ENCODE measurements around the gene CTNNA2.

Gene CTNNA2

DNA sequence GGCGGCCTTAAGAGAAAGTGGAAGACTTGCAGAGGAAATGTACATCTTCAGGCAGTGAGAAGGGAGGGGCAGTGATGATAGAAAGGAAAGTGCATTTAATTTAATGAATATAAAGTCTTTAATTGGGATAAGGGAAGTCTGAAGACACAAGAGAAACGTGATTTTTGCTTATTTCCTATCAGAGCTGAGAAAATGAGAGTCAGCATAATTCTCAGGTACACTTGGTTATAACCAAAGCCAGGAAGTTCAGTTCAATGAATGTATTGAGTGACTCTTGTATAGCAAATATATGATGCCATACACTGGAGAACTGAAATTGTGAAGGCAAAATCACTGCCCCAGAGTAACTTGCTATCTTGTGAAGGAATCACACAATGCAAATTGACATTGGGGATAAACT is 535.4 kb downstream of the CTNNA2 start:
- no peak overlapping the region for H3K4me3 ChIP-seq
- no peak overlapping the region for H3K9ac ChIP-seq
- H3K4me1 ChIP-seq, result no peaks in the 10 kb centered on the region; a peak in 1 of 20 replicates
- no peaks in the 10 kb centered on the region for H3K36me3 ChIP-seq
- H3K27me3 ChIP-seq, result no peaks in the 10 kb centered on the region
- H3K4me2 ChIP-seq, result no peak overlapping the region
- no peak overlapping the region for H3K27ac ChIP-seq
- TF ChIP-seq Cebpa-rat (IDR thresholded peaks at IDR 0.05), result no peak
- no peaks in the 10 kb centered on the region for H3K9me3 ChIP-seq (replicated peaks in 1 of 11)
- H4K20me1 ChIP-seq, result no peaks in the 10 kb centered on the region

GRCh38 chr2:80050246-80050645 is 537.4 kb downstream of the CTNNA2 start:
- no peak overlapping the region for H3K4me3 ChIP-seq
- peak overlapping the region in 1 of 11 experiments; percentile 0; a peak in 1 of 22 replicates for H3K4me2 ChIP-seq
- no peaks in the 10 kb centered on the region for H3K27me3 ChIP-seq
- no peaks in the 10 kb centered on the region for H3K36me3 ChIP-seq
- no peak for TF ChIP-seq Cebpa-rat (IDR thresholded peaks at IDR 0.05)
- H3K9me3 ChIP-seq (replicated peaks in 1 of 11), result no peaks in the 10 kb centered on the region
- no peak overlapping the region for H3K27ac ChIP-seq
- no peaks in the 10 kb centered on the region; a peak in 1 of 20 replicates for H3K4me1 ChIP-seq
- no peak overlapping the region for H3K9ac ChIP-seq
- no peaks in the 10 kb centered on the region for H4K20me1 ChIP-seq

DNA sequence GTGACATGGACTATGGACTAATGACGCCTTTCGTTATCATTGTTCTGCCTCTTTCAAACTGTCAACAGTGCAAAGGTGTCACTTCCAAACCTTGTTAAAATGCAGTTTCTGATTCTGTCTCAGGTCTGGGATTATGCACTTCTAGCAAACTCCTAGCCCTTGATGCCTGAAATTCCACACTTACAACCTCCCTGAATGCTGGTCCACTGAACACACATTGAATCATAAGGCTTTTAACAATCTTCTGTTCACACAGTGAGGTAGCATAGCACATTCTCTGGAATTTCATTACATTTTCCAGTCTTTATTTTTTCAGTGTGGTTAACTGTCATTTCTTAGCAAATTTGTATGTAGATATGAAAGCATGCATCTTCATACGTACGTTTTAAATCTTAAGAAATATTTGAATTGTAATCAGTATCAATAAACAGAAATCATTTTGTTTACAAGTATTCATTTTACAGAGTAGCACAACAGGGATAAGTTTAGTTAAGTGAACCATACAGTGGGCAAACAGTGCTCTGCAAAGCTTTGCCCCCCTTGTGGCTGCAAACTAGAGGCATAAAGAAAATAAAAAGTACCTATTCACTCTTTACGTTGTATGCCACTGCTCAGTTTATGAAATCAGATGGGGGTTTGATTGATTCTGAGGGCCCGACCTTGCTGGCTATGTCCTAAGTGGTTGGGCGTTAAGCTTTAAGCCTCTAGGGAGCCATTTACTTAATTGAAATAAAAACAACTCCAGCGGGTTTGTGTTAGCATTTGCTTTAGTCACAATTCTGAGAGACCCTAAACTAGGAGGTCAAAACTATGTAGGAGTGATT is 540.9 kb downstream of the CTNNA2 start:
- no peak overlapping the region for H3K9ac ChIP-seq
- TF ChIP-seq Cebpa-rat (IDR thresholded peaks at IDR 0.05), result no peak
- H3K9me3 ChIP-seq (replicated peaks in 1 of 11), result no peaks in the 10 kb centered on the region
- no peaks in the 10 kb centered on the region for H3K27me3 ChIP-seq
- no peak overlapping the region for H3K4me2 ChIP-seq
- no peaks in the 10 kb centered on the region; a peak in 1 of 20 replicates for H3K4me1 ChIP-seq
- no peak overlapping the region for H3K27ac ChIP-seq
- no peaks in the 10 kb centered on the region for H4K20me1 ChIP-seq
- H3K36me3 ChIP-seq, result no peaks in the 10 kb centered on the region
- H3K4me3 ChIP-seq, result no peak overlapping the region

DNA sequence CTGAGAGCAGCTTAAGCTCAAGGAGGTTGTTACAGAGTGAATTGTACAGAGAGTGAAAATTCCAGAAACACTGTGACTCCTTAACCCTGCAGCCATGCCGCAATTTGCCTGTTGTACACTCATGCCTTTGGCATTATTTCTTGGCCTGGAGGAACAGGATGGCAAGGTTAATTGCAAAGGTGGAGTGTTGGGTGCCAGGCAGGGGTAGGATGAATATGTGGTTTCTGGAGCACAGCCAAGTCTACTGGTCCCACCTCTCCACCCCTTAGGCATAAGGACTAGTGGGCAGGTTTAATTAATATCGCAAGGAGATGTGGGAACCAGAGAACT is 541.5 kb downstream of the CTNNA2 start:
- H3K4me3 ChIP-seq, result no peak overlapping the region
- no peaks in the 10 kb centered on the region for H3K27me3 ChIP-seq
- H3K36me3 ChIP-seq, result no peaks in the 10 kb centered on the region
- H3K9me3 ChIP-seq (replicated peaks in 1 of 11), result no peaks in the 10 kb centered on the region
- no peak overlapping the region for H3K27ac ChIP-seq
- H3K4me2 ChIP-seq, result no peak overlapping the region
- H4K20me1 ChIP-seq, result no peaks in the 10 kb centered on the region
- TF ChIP-seq Cebpa-rat (IDR thresholded peaks at IDR 0.05), result no peak
- H3K9ac ChIP-seq, result no peak overlapping the region
- H3K4me1 ChIP-seq, result no peaks in the 10 kb centered on the region; a peak in 1 of 20 replicates

- Histone ChIP-seq H3K9me3 (replicated peaks in 1 of 11) (no peaks in the 10 kb centered on the region), H3K9ac (no peak overlapping the region), H3K4me1 (no peaks in the 10 kb centered on the region), H3K27ac (no peak overlapping the region), H3K36me3 (no peaks in the 10 kb centered on the region), H3K4me3 (no peak overlapping the region), H3K27me3 (no peaks in the 10 kb centered on the region), H4K20me1 (no peaks in the 10 kb centered on the region), H3K4me2 (no peak overlapping the region)
- TF ChIP-seq Cebpa-rat (IDR thresholded peaks at IDR 0.05), result no peak
Measured at GRCh38 chr2:80057956-80058355, 545.1 kb downstream of the CTNNA2 start.

DNA sequence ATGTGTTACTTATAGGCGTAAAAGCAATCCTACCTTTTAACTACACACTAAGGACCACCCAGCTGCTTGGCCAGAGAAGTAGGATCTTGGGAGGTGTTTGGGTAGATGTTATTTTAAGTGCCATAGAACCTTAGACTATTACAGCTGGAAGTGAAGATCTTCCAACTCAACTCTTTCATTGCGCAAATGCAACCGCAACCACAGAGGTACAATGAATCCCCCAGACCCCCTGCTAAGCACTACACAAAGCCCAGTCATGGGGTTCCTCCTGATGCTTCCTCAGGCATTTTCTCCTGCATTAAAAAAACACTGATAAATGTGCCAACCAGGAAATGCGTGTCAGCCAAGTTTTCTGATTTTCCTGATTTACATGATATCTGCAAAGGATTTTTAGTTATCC is 545.7 kb downstream of the CTNNA2 start:
- no peak overlapping the region for H3K4me2 ChIP-seq
- H3K27me3 ChIP-seq, result no peaks in the 10 kb centered on the region
- no peak for TF ChIP-seq Cebpa-rat (IDR thresholded peaks at IDR 0.05)
- H3K4me3 ChIP-seq, result no peak overlapping the region
- no peaks in the 10 kb centered on the region for H3K9me3 ChIP-seq (replicated peaks in 1 of 11)
- no peak overlapping the region for H3K27ac ChIP-seq
- no peaks in the 10 kb centered on the region for H4K20me1 ChIP-seq
- peaks cover 0 to under 1% (median 0%) of the 10 kb centered on the region in 10 experiments; a peak in 2 of 20 replicates for H3K4me1 ChIP-seq
- no peaks in the 10 kb centered on the region for H3K36me3 ChIP-seq
- no peak overlapping the region for H3K9ac ChIP-seq

- Histone ChIP-seq H3K36me3 (no peaks in the 10 kb centered on the region), H3K4me3 (no peak overlapping the region), H3K9ac (no peak overlapping the region), H3K27me3 (no peaks in the 10 kb centered on the region), H3K4me2 (no peak overlapping the region), H3K4me1 (peaks cover 0 to 9% (median 0%) of the 10 kb centered on the region in 10 experiments; a peak in 4 of 20 replicates), H4K20me1 (no peaks in the 10 kb centered on the region), H3K27ac (no peak overlapping the region), H3K9me3 (replicated peaks in 1 of 11) (no peaks in the 10 kb centered on the region)
- TF ChIP-seq Cebpa-rat (IDR thresholded peaks at IDR 0.05), result no peak
Measured at GRCh38 chr2:80059447-80059846, 546.6 kb downstream of the CTNNA2 start.

- Histone ChIP-seq H4K20me1 (no peaks in the 10 kb centered on the region), H3K4me3 (no peak overlapping the region), H3K27me3 (no peaks in the 10 kb centered on the region), H3K9me3 (replicated peaks in 1 of 11) (no peaks in the 10 kb centered on the region), H3K36me3 (no peaks in the 10 kb centered on the region), H3K4me1 (peaks cover 0 to 9% (median 0%) of the 10 kb centered on the region in 10 experiments; a peak in 4 of 20 replicates), H3K27ac (no peak overlapping the region), H3K4me2 (no peak overlapping the region), H3K9ac (no peak overlapping the region)
- TF ChIP-seq Cebpa-rat (IDR thresholded peaks at IDR 0.05), result no peak
Measured at GRCh38 chr2:80061881-80062280, 549.0 kb downstream of the CTNNA2 start.

GRCh38 chr2:80062298-80062697 is 549.4 kb downstream of the CTNNA2 start:
- H3K4me2 ChIP-seq, result no peak overlapping the region

More at GRCh38 chr2:80062298-80062697, 549.4 kb downstream of the CTNNA2 start:
- no peaks in the 10 kb centered on the region for H3K9me3 ChIP-seq (replicated peaks in 1 of 11)
- no peaks in the 10 kb centered on the region for H4K20me1 ChIP-seq
- TF ChIP-seq Cebpa-rat (IDR thresholded peaks at IDR 0.05), result no peak
- H3K4me3 ChIP-seq, result no peak overlapping the region
- no peaks in the 10 kb centered on the region for H3K27me3 ChIP-seq
- H3K4me1 ChIP-seq, result peaks cover 0 to 9% (median 0%) of the 10 kb centered on the region in 10 experiments; a peak in 4 of 20 replicates
- no peak overlapping the region for H3K9ac ChIP-seq
- H3K36me3 ChIP-seq, result no peaks in the 10 kb centered on the region
- no peak overlapping the region for H3K27ac ChIP-seq
